ENCODE measurements around the gene MTG2. TPM values are rescaled to one million over a fixed set of nuclear protein-coding genes. Genes with fewer than 3 reads are reported as not detected.
A peak's percentile ranks its signal among the peaks of the same experiment; 100 is the strongest.

The MTG2 gene
- total and polyA plus RNA-seq, 2 of the 13 experiments (the other 11 are each of a cell fraction or from before 2014, with no cell fraction given): 20.4 to 37.8 TPM

DNA sequence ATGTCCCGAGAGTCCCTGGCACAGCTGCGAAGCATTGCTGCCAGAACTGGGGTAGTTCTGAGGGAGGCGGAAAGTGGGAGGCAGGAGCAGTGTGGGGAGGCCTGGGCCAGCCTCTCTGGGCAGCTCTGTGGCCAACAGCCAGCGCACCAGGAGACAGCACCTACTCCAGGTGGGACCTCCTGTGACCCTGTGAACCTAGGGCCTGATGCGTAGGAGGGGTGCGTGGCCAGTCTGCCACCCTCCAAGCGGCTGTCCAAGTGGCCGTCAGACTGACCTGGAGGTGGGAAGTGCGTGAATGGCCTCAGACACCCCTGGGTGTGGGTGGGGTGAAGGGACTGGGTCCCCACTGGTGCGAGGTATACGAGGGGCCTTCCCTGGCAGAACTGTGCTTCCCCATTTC lies 23.8 kb upstream of the MTG2 start:
- Histone ChIP-seq H3K4me1 (ENCODE audit: insufficient read depth, low read length) (peaks cover 35% of the 10 kb centered on the region), H3K36me3 (replicated peaks in 1 of 2; ENCODE audit: control insufficient read depth in 1 of 2, insufficient read depth in 2 of 2, low read length in 2 of 2) (peaks cover 41 to 73% of the 10 kb centered on the region in 2 experiments), H3K27me3 (ENCODE audit: control insufficient read depth in 1 of 2, insufficient read depth in 2 of 2, low read length in 2 of 2) (no peaks in the 10 kb centered on the region), H4K20me1 (ENCODE audit: insufficient read depth, low read length) (peaks cover 17% of the 10 kb centered on the region), H3K4me3 (replicated peaks in 1 of 3; ENCODE audit: insufficient read depth in 1 of 3, low read depth in 2 of 3, low read length in 3 of 3) (no peak overlapping the region), H3K27ac (ENCODE audit: extremely low read length, insufficient read depth, low read length) (no peak overlapping the region), H3K9ac (ENCODE audit: insufficient read depth, low read depth, low read length) (no peak overlapping the region), H2AFZ (ENCODE audit: low read length) (no peak overlapping the region), H3K4me2 (ENCODE audit: low read depth, low read length) (no peak overlapping the region), H3K79me2 (ENCODE audit: insufficient read depth, low read length) (peaks cover 59% of the 10 kb centered on the region), H3K9me3 (ENCODE audit: low read length) (no peaks in the 10 kb centered on the region)
- BruUV-seq (replicated peaks): no TSS peak
- ChIA-PET POLR2A (no interaction called here), CTCF (ENCODE audit: low intra/inter-chr PET ratio, low total read pairs) (interaction anchor here (4.9 kb wide), 1 partner anchor 148 kb away, joined by 46 read pairs; no protein-coding TSS in a partner anchor)
- TF ChIP-seq MXD4 (CRISPR knock-in tag; IDR thresholded peaks at IDR 0.05) (no peak), ZNF354B (CRISPR knock-in tag; IDR thresholded peaks at IDR 0.05) (0 out of 2 replicates have a peak, but pooled peaks have one; percentile 29), PPARG (CRISPR knock-in tag; conservative IDR thresholded peaks at IDR 0.05) (no peak), ZNF350 (CRISPR knock-in tag; IDR thresholded peaks at IDR 0.05; ENCODE audit: borderline replicate concordance, low read depth) (peak; percentile 30; the same call in 1 of the 2 replicates)
- no peak for FAIRE-seq
- no peak for ATAC-seq
- intact Hi-C loops (cut with micrococcal nuclease; ENCODE audit: unreplicated experiment): loop anchor here (5.0 kb wide), 1 partner anchor 37 kb away; the partner anchor contains the start of gene LSM14B
- in situ Hi-C loops (cut with HindIII; ENCODE audit: extremely low pct_ligation_motif_present, low pct_unique_long_range_greater_than_20kb): no loop called here
- no peak for DNase-seq (ENCODE audit: low spot score)
- WGBS (ENCODE audit: low lambda C conversion rate): 98% methylated on average over 10 of the region's 11 CpGs

DNA sequence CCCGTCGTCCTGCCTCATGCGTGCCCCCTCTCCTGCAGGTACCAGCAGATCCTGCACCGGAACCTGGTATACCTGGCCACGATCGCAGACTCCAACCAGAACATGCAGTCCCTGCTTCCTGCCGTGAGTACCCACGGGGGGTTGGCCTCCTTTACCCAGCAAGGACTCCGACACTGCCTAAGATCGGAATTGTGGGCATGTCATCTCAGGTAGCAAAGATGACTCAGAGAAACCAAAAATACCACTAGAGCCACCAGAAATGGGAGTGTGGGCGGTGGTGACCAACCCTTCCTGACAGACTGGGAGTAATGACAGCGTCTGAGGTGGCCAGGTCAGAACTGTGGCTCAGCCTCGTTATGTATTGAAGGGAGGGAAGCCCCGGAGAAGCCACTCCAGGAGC lies 23.0 kb upstream of the MTG2 start:
- CTCF ChIA-PET (ENCODE audit: low intra/inter-chr PET ratio, low total read pairs): no interaction called here
- no peak overlapping the region for H3K4me3 ChIP-seq (replicated peaks in 1 of 3; ENCODE audit: insufficient read depth in 1 of 3, low read depth in 2 of 3, low read length in 3 of 3)
- no peak for DNase-seq (ENCODE audit: low spot score)

More for the DNA sequence above, 23.0 kb upstream of the MTG2 start:
- Histone ChIP-seq H3K9ac (ENCODE audit: insufficient read depth, low read depth, low read length) (no peak overlapping the region), H3K27me3 (ENCODE audit: control insufficient read depth in 1 of 2, insufficient read depth in 2 of 2, low read length in 2 of 2) (no peaks in the 10 kb centered on the region), H3K4me2 (ENCODE audit: low read depth, low read length) (no peak overlapping the region), H2AFZ (ENCODE audit: low read length) (no peak overlapping the region), H3K36me3 (replicated peaks in 1 of 2; ENCODE audit: control insufficient read depth in 1 of 2, insufficient read depth in 2 of 2, low read length in 2 of 2) (peaks cover 47 to 71% of the 10 kb centered on the region in 2 experiments), H3K4me1 (ENCODE audit: insufficient read depth, low read length) (peaks cover 28% of the 10 kb centered on the region), H3K9me3 (ENCODE audit: low read length) (no peaks in the 10 kb centered on the region), H3K27ac (ENCODE audit: extremely low read length, insufficient read depth, low read length) (no peak overlapping the region), H4K20me1 (ENCODE audit: insufficient read depth, low read length) (peaks cover 17% of the 10 kb centered on the region), H3K79me2 (ENCODE audit: insufficient read depth, low read length) (peaks cover 51% of the 10 kb centered on the region)
- intact Hi-C loops (cut with micrococcal nuclease; ENCODE audit: unreplicated experiment): loop anchor here (5.0 kb wide), 1 partner anchor 38 kb away; the partner anchor contains the start of gene LSM14B
- no peak for FAIRE-seq
- 93% methylated on average over 14 of the region's 14 CpGs for WGBS (ENCODE audit: low lambda C conversion rate)
- ATAC-seq: no peak
- in situ Hi-C loops (cut with HindIII; ENCODE audit: extremely low pct_ligation_motif_present, low pct_unique_long_range_greater_than_20kb): no loop called here
- BruUV-seq (replicated peaks): no TSS peak
- TF ChIP-seq RBM22 (optimal IDR thresholded peaks at IDR 0.05; ENCODE audit: low read length): peak; percentile 70
- no peak for TF ChIP-seq ETV6 (CRISPR knock-in tag; conservative IDR thresholded peaks at IDR 0.05)
- TF ChIP-seq MYC (CRISPR knock-in tag; IDR thresholded peaks at IDR 0.05; ENCODE audit: borderline replicate concordance): no peak
- TF ChIP-seq, protein P1, sequence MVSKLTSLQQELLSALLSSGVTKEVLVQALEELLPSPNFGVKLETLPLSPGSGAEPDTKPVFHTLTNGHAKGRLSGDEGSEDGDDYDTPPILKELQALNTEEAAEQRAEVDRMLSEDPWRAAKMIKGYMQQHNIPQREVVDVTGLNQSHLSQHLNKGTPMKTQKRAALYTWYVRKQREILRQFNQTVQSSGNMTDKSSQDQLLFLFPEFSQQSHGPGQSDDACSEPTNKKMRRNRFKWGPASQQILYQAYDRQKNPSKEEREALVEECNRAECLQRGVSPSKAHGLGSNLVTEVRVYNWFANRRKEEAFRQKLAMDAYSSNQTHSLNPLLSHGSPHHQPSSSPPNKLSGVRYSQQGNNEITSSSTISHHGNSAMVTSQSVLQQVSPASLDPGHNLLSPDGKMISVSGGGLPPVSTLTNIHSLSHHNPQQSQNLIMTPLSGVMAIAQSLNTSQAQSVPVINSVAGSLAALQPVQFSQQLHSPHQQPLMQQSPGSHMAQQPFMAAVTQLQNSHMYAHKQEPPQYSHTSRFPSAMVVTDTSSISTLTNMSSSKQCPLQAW (CRISPR knock-in tag; IDR thresholded peaks at IDR 0.05): no peak
- POLR2A ChIA-PET: no interaction called here

All from HepG2 (cell line).